ENCODE data around the gene GAREM1. TPM values are rescaled to one million over a fixed set of nuclear protein-coding genes. Genes with fewer than 3 reads are reported as not detected.

GAREM1 gene
- total RNA-seq, 2 donors from 2014 or later: 12.0 to 15.4 TPM

GRCh38 chr18:32259553-32259952 is 211.1 kb downstream of the GAREM1 start:
- TF ChIP-seq CTCF (IDR thresholded peaks at IDR 0.05): no peak
- no peaks in the 10 kb centered on the region for H3K27me3 ChIP-seq (replicated peaks; ENCODE audit: insufficient read depth)
- H3K27ac ChIP-seq: no peak overlapping the region
- H3K9me3 ChIP-seq: no peaks in the 10 kb centered on the region
- ATAC-seq (ENCODE audit: insufficient number of reproducible peaks, low FRiP score, low read depth) (no peak), DNase-seq (ENCODE audit: low spot score) (no peak)
- H3K4me1 ChIP-seq (ENCODE audit: control insufficient read depth in 1 of 2, low read depth in 2 of 2): no peaks in the 10 kb centered on the region
- no peaks in the 10 kb centered on the region for H3K36me3 ChIP-seq
- H3K4me3 ChIP-seq: no peak overlapping the region

DNA sequence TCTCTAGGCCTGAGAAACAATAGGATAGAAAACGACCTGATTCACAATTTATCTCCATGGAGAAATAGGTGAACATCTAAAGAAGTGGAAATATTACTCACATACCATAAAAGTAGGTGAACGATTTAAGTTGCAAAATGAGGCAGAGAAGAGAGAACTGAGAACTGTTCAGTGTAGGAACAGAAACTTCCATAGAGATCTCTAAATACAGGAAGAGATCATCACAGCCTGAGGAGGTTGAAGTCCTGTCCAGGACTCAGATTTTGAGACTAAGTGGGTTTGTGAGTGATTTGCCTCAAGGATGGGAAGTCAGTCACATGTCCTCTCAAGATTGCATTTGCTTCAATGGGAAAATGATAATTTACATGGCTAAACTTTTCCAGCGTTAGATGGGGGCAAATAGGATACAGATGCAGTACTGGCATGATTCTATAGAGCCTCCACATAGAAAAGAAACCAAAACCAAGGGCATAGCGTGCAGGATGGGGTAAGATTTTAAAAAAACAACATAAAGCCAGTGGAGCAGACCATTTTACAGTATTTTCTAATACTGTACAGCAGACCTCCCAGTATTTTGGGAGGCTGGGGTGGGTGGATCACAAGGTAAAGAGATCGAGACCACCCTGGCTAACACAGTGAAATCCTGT is 212.0 kb downstream of the GAREM1 start:
- no peaks in the 10 kb centered on the region for H3K4me1 ChIP-seq (ENCODE audit: control insufficient read depth in 1 of 2, low read depth in 2 of 2)
- no peak for ATAC-seq (ENCODE audit: insufficient number of reproducible peaks, low FRiP score, low read depth)

GRCh38 chr18:32258148-32258547 is 212.5 kb downstream of the GAREM1 start:
- Histone ChIP-seq H3K36me3 (no peaks in the 10 kb centered on the region), H3K27me3 (replicated peaks; ENCODE audit: insufficient read depth) (no peaks in the 10 kb centered on the region), H3K27ac (no peak overlapping the region), H3K9me3 (no peaks in the 10 kb centered on the region), H3K4me1 (ENCODE audit: control insufficient read depth in 1 of 2, low read depth in 2 of 2) (no peaks in the 10 kb centered on the region), H3K4me3 (no peak overlapping the region)
- ATAC-seq (ENCODE audit: insufficient number of reproducible peaks, low FRiP score, low read depth) (no peak), DNase-seq (ENCODE audit: low spot score) (no peak)
- no peak for TF ChIP-seq CTCF (IDR thresholded peaks at IDR 0.05)

More for the DNA sequence above, 212.0 kb downstream of the GAREM1 start:
- Histone ChIP-seq H3K27me3 (replicated peaks; ENCODE audit: insufficient read depth) (no peaks in the 10 kb centered on the region), H3K9me3 (no peaks in the 10 kb centered on the region), H3K36me3 (no peaks in the 10 kb centered on the region), H3K27ac (no peak overlapping the region), H3K4me3 (no peak overlapping the region)
- no peak for DNase-seq (ENCODE audit: low spot score)
- no peak for TF ChIP-seq CTCF (IDR thresholded peaks at IDR 0.05)

DNA sequence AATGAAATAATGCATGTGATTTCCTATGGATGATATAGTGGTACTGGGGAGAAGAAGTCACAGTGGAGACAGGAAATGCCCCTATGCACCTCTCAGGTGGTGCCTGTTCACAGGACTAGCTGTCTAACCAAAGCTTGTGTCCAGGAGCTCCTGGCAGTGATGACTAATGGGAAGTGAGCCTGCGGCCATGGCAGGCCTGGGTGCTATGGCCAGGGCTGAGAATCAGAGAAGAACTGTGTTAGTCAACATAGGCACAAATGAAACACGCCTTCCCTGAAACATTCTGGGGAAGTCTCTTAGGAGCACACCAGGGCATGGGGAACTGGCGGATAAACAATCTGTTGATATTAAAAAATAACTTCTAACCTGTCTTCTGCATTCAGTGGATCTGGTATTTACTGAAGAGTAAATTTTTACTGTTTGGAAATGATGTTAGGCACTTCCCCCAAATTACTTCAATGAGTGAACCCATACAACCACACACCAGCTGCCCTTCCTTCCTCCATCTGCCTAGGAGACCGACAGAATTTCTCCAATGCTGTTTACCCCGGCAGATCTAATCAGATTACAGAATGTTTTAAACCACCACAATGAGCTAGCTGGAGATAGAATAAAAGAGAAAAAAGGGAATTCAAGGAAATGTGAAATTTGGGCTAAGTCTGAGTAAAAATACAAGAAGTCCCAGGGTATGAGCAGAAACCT is 213.4 kb downstream of the GAREM1 start:
- Histone ChIP-seq H3K27ac (no peak overlapping the region), H3K9me3 (no peaks in the 10 kb centered on the region), H3K36me3 (no peaks in the 10 kb centered on the region), H3K27me3 (replicated peaks; ENCODE audit: insufficient read depth) (no peaks in the 10 kb centered on the region), H3K4me1 (ENCODE audit: control insufficient read depth in 1 of 2, low read depth in 2 of 2) (no peaks in the 10 kb centered on the region), H3K4me3 (no peak overlapping the region)
- no peak for ATAC-seq (ENCODE audit: insufficient number of reproducible peaks, low FRiP score, low read depth)
- TF ChIP-seq CTCF (IDR thresholded peaks at IDR 0.05): no peak
- no peak for DNase-seq (ENCODE audit: low spot score)

DNA sequence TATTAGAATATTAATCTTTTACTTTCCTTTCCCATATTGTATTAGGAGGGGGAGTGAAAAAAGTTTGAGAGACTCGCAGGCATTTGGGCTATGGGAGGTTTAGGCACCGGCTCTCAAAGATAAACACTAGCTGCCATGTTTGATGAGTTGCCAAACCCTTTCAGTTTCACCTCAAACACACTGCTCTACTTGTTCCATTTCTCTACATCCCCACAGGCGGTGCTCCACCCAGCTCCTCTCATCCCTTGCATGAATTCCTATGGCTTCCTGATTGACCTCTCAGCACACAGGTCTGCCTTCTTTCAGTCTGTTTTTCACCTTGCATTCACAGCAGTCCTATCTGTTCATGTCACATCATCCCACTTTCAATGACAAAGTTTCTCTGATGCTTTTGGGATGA is 215.1 kb downstream of the GAREM1 start:
- no peaks in the 10 kb centered on the region for H3K36me3 ChIP-seq
- TF ChIP-seq CTCF (IDR thresholded peaks at IDR 0.05): no peak
- ATAC-seq (ENCODE audit: insufficient number of reproducible peaks, low FRiP score, low read depth) (no peak), DNase-seq (ENCODE audit: low spot score) (no peak)
- H3K4me1 ChIP-seq (ENCODE audit: control insufficient read depth in 1 of 2, low read depth in 2 of 2): no peaks in the 10 kb centered on the region
- no peak overlapping the region for H3K27ac ChIP-seq
- H3K4me3 ChIP-seq: no peak overlapping the region
- H3K27me3 ChIP-seq (replicated peaks; ENCODE audit: insufficient read depth): no peaks in the 10 kb centered on the region
- no peaks in the 10 kb centered on the region for H3K9me3 ChIP-seq
